SHP77 treated with DMSO at 0.1 percent for 48 hours (cell line): ENCODE data around the gene NEK6.

Source experiments
- DNase-seq: peaks from one replicate; lab custom pipeline; 2025; lab: John Stamatoyannopoulos, UW

Gene NEK6

GRCh38 chr9:124261736-124262648, 4.2 kb downstream of the NEK6 start:
- DNase-seq: no peak

- DNase-seq: no peak
Measured at GRCh38 chr9:124262649-124262972, 4.9 kb downstream of the NEK6 start.

GRCh38 chr9:124263213-124263612, 5.5 kb downstream of the NEK6 start:
- no peak for DNase-seq

GRCh38 chr9:124263800-124264426, 6.2 kb downstream of the NEK6 start:
- DNase-seq: no peak

- no peak for DNase-seq
Measured at GRCh38 chr9:124264823-124265233, 7.1 kb downstream of the NEK6 start.

- no peak for DNase-seq
Measured at GRCh38 chr9:124265551-124265950, 7.8 kb downstream of the NEK6 start.

GRCh38 chr9:124266139-124266825, 8.5 kb downstream of the NEK6 start:
- DNase-seq: no peak

GRCh38 chr9:124266826-124267201, 9.1 kb downstream of the NEK6 start:
- no peak for DNase-seq

GRCh38 chr9:124267271-124267807, 9.6 kb downstream of the NEK6 start:
- no peak for DNase-seq

- no peak for DNase-seq
Measured at GRCh38 chr9:124268248-124268647, 10.5 kb downstream of the NEK6 start.

- no peak for DNase-seq
Measured at GRCh38 chr9:124268661-124269060, 10.9 kb downstream of the NEK6 start.

GRCh38 chr9:124269556-124269955, 11.8 kb downstream of the NEK6 start:
- no peak for DNase-seq

GRCh38 chr9:124270504-124271335, 13.0 kb downstream of the NEK6 start:
- no peak for DNase-seq

GRCh38 chr9:124271660-124272059, 13.9 kb downstream of the NEK6 start:
- no peak for DNase-seq

GRCh38 chr9:124272118-124272517, 14.4 kb downstream of the NEK6 start:
- no peak for DNase-seq

GRCh38 chr9:124272979-124273378, 15.2 kb downstream of the NEK6 start:
- DNase-seq: no peak

- DNase-seq: no peak
Measured at GRCh38 chr9:124273427-124274160, 15.8 kb downstream of the NEK6 start.

GRCh38 chr9:124274226-124274625, 16.5 kb downstream of the NEK6 start:
- DNase-seq: no peak

- no peak for DNase-seq
Measured at GRCh38 chr9:124274738-124275137, 17.0 kb downstream of the NEK6 start.

- no peak for DNase-seq
Measured at GRCh38 chr9:124277420-124277819, 19.7 kb downstream of the NEK6 start.

- DNase-seq: no peak
Measured at GRCh38 chr9:124278054-124278540, 20.3 kb downstream of the NEK6 start.
